Measurements from ENCODE around the gene ABCA3. TPM values are rescaled to one million over a fixed set of nuclear protein-coding genes. Genes with fewer than 3 reads are reported as not detected.

ABCA3 gene
- total RNA-seq, 6 donors from 2014 or later = 337 to 619 (median 455) TPM

DNA sequence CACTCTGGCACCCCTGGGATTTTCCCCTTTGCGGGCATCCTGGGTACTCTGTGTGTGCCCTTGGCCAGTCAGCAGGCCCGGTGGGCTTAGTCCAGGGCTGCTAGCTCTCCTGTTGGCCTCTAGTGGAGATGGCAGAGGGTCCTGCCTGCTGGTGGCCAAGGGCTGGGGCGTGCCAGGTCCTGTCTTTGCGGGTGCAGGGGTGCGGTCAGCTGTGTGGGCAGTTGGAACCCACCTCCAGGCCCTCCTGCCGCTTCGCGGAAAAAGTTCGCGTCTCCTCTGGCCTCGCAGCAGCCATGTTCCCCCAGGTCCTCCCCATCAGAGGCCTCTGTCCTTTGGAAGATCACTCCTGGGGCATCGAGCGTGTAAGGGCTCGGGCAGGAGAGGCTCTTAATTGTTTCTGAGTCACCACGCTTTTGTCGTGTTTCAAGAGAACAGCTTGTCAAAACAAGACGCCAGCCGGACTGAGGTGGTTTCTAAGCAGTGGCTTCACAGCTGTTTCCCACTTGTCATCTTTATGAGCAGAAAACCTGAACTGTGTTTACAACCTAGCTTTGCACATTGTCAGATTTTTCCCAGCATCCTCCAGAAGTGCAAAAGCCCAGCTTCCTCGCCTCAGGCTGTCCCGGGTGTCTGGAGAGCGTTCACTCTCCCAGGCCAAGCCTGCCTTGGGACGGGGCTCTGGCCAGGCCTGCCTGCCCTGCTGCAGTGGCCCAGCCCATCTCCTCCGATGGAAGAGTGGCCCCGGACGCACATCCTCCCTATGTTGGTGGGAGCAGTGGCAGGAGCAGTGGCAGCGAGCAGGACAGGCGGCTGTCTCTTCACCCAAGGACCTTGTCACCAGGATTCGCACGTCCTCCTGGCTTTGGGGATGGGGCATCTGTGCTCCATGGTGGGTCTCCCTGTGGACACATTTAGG, 109.3 kb downstream of the ABCA3 start:
- Histone ChIP-seq H3K4me3 (no peak overlapping the region), H3K4me1 (peaks cover under 1 to 11% (median 6%) of the 10 kb centered on the region in 4 donors), H3K36me3 (peaks cover 41 to 83% (median 77%) of the 10 kb centered on the region in 4 donors), H3K27me3 (peaks cover 0 to 3% (median 0%) of the 10 kb centered on the region in 4 donors), H3K9me3 (no peaks in the 10 kb centered on the region), H3K27ac (no peak overlapping the region)
- DNase-seq (peak in 1 of 2 donors; percentile 70), ATAC-seq (ENCODE audit: low FRiP score in 2 of 2) (no peak)
- WGBS, 2 donors = 87 to 88% methylated on average over 10 to 29 of the region's 29 CpGs
- TF ChIP-seq POLR2A (IDR thresholded peaks at IDR 0.05) (no peak), POLR2AphosphoS5 (IDR thresholded peaks at IDR 0.05) (no peak)
- TF ChIP-seq, protein P1, sequence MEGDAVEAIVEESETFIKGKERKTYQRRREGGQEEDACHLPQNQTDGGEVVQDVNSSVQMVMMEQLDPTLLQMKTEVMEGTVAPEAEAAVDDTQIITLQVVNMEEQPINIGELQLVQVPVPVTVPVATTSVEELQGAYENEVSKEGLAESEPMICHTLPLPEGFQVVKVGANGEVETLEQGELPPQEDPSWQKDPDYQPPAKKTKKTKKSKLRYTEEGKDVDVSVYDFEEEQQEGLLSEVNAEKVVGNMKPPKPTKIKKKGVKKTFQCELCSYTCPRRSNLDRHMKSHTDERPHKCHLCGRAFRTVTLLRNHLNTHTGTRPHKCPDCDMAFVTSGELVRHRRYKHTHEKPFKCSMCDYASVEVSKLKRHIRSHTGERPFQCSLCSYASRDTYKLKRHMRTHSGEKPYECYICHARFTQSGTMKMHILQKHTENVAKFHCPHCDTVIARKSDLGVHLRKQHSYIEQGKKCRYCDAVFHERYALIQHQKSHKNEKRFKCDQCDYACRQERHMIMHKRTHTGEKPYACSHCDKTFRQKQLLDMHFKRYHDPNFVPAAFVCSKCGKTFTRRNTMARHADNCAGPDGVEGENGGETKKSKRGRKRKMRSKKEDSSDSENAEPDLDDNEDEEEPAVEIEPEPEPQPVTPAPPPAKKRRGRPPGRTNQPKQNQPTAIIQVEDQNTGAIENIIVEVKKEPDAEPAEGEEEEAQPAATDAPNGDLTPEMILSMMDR (IDR thresholded peaks at IDR 0.05) = no peak

DNA sequence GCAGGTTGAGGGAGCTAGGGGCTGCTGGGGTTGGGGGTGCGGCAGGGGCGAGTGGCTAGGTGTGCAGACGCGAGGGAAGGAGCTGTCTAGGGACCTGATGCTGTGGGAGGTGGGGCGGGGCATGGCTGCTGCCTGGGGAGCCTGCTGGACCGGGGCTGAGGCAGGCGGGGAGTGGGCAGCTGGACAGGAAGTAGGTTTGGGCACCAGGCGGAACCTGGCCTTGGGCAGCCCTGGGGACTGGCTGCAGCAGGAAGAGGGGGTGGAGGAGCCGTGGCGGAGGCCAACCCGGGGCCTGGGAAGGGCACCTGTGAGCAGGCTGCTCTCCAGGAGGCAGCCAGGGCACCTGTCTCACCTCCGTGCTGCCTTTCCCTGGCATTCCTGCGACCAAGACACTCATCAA, 110.2 kb downstream of the ABCA3 start:
- DNase-seq = peak in 1 of 2 donors; percentile 66

DNA sequence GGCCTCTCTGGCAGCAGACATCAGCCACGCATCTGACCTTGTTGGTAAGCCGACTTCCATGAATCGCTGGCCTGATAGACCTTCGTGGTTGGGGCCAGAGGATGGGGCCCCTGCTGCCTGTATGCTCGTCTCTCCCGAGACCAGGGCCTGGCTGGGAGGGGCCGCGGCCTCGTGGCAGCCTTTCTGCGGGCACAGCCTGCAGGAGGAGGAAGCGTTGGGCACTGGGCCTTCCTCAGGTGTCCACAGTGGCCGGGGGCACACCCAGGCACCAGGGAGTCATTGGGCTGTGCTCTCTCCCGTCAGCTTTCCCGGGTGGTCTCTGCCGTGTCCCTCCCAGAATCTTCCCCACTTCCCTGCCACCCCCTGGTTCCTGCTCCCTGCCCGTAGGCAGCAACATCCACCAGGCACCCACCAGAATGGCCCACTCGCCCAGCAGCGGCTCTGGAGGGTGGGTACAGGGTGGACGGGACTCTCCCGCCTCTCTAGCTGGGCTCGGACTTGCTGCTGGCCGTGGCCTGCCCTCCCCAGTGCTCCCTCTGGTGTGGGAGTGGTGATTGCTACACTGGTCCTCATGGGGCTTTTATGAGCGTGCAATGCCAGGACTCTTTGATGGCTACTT, 110.8 kb downstream of the ABCA3 start:
- Histone ChIP-seq H3K36me3 (peaks cover 41 to 76% (median 65%) of the 10 kb centered on the region in 4 donors), H3K4me1 (peaks cover 5 to 19% (median 14%) of the 10 kb centered on the region in 4 donors), H3K4me3 (no peak overlapping the region), H3K9me3 (no peaks in the 10 kb centered on the region), H3K27me3 (no peaks in the 10 kb centered on the region), H3K27ac (no peak overlapping the region)
- WGBS, 2 donors = 90 to 94% methylated on average over 4 to 22 of the region's 23 CpGs
- DNase-seq (peak in 1 of 2 donors; percentile 72), ATAC-seq (ENCODE audit: low FRiP score in 2 of 2) (no peak)
- TF ChIP-seq POLR2A (IDR thresholded peaks at IDR 0.05) = no peak
- TF ChIP-seq, protein P1 (IDR thresholded peaks at IDR 0.05) = no peak
- TF ChIP-seq POLR2AphosphoS5 (IDR thresholded peaks at IDR 0.05) = no peak
- no peak for TF ChIP-seq EP300 (IDR thresholded peaks at IDR 0.05)

More for the DNA sequence above, 110.2 kb downstream of the ABCA3 start:
- Histone ChIP-seq H3K36me3 (peaks cover 41 to 82% (median 71%) of the 10 kb centered on the region in 4 donors), H3K4me1 (peaks cover 0 to 12% (median 9%) of the 10 kb centered on the region in 4 donors), H3K4me3 (no peak overlapping the region), H3K27me3 (no peaks in the 10 kb centered on the region), H3K9me3 (no peaks in the 10 kb centered on the region), H3K27ac (no peak overlapping the region)
- 79 to 88% methylated on average over 5 to 13 of the region's 13 CpGs for WGBS, 2 donors
- no peak for ATAC-seq (ENCODE audit: low FRiP score in 2 of 2)
- TF ChIP-seq EP300 (IDR thresholded peaks at IDR 0.05) = no peak
- TF ChIP-seq POLR2A (IDR thresholded peaks at IDR 0.05) = no peak
- TF ChIP-seq, protein P1 (IDR thresholded peaks at IDR 0.05) = no peak
- TF ChIP-seq POLR2AphosphoS5 (IDR thresholded peaks at IDR 0.05) = no peak

DNA sequence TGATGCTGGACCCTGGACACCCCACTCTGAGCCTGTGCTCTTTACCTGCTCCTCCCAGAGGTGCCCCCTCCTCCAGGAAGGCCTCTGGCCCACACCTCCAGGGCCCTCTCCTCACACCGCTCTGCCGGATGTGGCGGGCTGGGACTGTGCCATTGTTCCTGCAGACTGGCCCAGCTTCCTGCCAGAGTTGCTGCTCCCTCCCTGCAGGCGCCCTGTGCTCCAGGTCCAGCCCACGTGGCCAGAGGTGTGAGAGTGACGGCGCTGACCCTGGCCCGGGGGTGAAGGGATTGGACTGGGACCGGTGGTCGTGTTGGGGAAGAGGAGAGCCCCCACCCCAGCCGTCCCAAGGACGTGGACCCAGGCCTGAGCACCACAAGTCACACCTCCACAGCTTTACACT, 111.4 kb downstream of the ABCA3 start:
- no peak overlapping the region for H3K27ac ChIP-seq
- peaks cover 38 to 70% (median 58%) of the 10 kb centered on the region in 4 donors for H3K36me3 ChIP-seq
- WGBS, 2 donors = 73 to 77% methylated on average over 2 to 12 of the region's 12 CpGs
- no peak for TF ChIP-seq EP300 (IDR thresholded peaks at IDR 0.05)
- no peak for TF ChIP-seq POLR2AphosphoS5 (IDR thresholded peaks at IDR 0.05)
- TF ChIP-seq, protein P1 (IDR thresholded peaks at IDR 0.05) = no peak
- TF ChIP-seq POLR2A (IDR thresholded peaks at IDR 0.05) = no peak
- no peaks in the 10 kb centered on the region for H3K9me3 ChIP-seq
- H3K4me1 ChIP-seq = peaks cover 12 to 25% (median 20%) of the 10 kb centered on the region in 4 donors
- DNase-seq (peak in 1 of 2 donors; percentile 73), ATAC-seq (ENCODE audit: low FRiP score in 2 of 2) (no peak)
- no peaks in the 10 kb centered on the region for H3K27me3 ChIP-seq
- no peak overlapping the region for H3K4me3 ChIP-seq

All from upper lobe of left lung (tissue), 6 donors.